ELF-1 (cell line): Measurements from ENCODE around the gene PITPNB.

Experiments used
- DNase-seq: peaks from one replicate; pipeline ENCODE4 v3.0.0-alpha.2; 2016; ENCODE audit warnings: low read depth, low spot score

Gene PITPNB

GRCh38 chr22:27803841-27804415, 115.1 kb downstream of the PITPNB start:
- no peak for DNase-seq

DNA sequence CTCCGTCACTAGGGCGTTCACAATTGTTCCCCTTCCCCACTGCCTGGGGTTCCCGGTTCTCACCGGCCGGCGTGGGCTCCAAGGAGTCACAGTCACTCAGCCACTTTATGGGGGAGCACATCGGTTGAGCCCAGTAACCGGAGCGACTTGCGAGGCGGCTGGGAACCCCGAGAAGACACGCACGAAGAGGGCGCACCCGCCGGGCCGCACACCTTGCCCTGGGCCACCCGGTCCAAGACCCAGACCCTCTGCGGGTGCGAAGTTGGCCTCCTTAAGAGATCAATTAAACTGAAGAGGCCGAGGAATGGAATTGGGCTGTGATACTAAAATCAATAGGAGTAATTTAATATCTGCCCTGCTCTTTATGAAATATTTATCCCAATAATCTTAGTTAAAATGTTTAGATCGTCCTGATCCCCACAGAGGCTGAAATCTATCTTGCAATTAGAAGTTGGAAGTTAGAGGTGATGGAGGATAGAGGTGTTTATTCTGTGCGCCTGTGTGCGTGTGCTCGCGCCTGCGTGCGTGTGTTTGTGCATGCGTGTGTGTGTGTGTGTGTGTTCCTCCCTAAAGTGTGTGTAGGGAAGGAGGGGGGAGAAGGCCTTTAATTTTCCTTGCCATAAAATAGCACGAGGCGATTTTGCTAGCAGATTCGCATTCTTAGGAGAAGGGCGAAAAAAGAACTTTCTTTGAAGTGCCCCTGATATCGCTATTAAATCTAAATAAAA, 116.5 kb downstream of the PITPNB start:
- no peak for DNase-seq
